Non-pigmented ciliary epithelial cell (primary cell): ENCODE measurements around the gene ATXN7.

Experiments used
- DNase-seq: peaks from one replicate; pipeline ENCODE4 v3.0.0-alpha.2; 2010; ENCODE audit warnings: low read depth

The ATXN7 gene

GRCh38 chr3:63936925-63937324 is 73.3 kb downstream of the ATXN7 start:
- no peak for DNase-seq

GRCh38 chr3:63937661-63938651 is 74.3 kb downstream of the ATXN7 start:
- no peak for DNase-seq

- peak; percentile 62 for DNase-seq
Measured at GRCh38 chr3:63940389-63940757, 76.7 kb downstream of the ATXN7 start.

- DNase-seq, result no peak
Measured at GRCh38 chr3:63942528-63942927, 78.9 kb downstream of the ATXN7 start.

- DNase-seq, result no peak
Measured at GRCh38 chr3:63943678-63944077, 80.0 kb downstream of the ATXN7 start.

GRCh38 chr3:63945558-63946096 is 82.0 kb downstream of the ATXN7 start:
- DNase-seq, result no peak

- DNase-seq, result no peak
Measured at GRCh38 chr3:63946753-63947152, 83.1 kb downstream of the ATXN7 start.

GRCh38 chr3:63947594-63947993 is 83.9 kb downstream of the ATXN7 start:
- DNase-seq, result no peak

GRCh38 chr3:63949005-63949404 is 85.3 kb downstream of the ATXN7 start:
- no peak for DNase-seq

GRCh38 chr3:63950698-63951097 is 87.0 kb downstream of the ATXN7 start:
- no peak for DNase-seq

GRCh38 chr3:63951492-63952247 is 88.0 kb downstream of the ATXN7 start:
- DNase-seq, result no peak

GRCh38 chr3:63952248-63952594 is 88.6 kb downstream of the ATXN7 start:
- no peak for DNase-seq

GRCh38 chr3:63954182-63954581 is 90.5 kb downstream of the ATXN7 start:
- DNase-seq, result no peak

- no peak for DNase-seq
Measured at GRCh38 chr3:63955036-63955650, 91.5 kb downstream of the ATXN7 start.

GRCh38 chr3:63955830-63956545 is 92.3 kb downstream of the ATXN7 start:
- no peak for DNase-seq

GRCh38 chr3:63959146-63959545 is 95.5 kb downstream of the ATXN7 start:
- DNase-seq, result no peak

- DNase-seq, result no peak
Measured at GRCh38 chr3:63960048-63960711, 96.5 kb downstream of the ATXN7 start.

GRCh38 chr3:63961891-63962290 is 98.2 kb downstream of the ATXN7 start:
- DNase-seq, result no peak

- no peak for DNase-seq
Measured at GRCh38 chr3:63963496-63963895, 99.8 kb downstream of the ATXN7 start.

GRCh38 chr3:63964681-63965485 is 101.2 kb downstream of the ATXN7 start:
- DNase-seq, result no peak
